Lower leg skin (tissue), 4 donors: Measurements from ENCODE around the gene REV3L. TPM values are rescaled to one million over a fixed set of nuclear protein-coding genes. Genes with fewer than 3 reads are reported as not detected.

Experiments used
- DNase-seq, 2 donors: peaks; one replicate each; pipeline ENCODE4 v3.0.0-alpha.2; 2019; ENCODE audit warnings: low spot score in 2 of 2
- H3K4me3 ChIP-seq: fragments of 200-600 bp; sonication (generic); 2 replicates; pipeline ENCODE4 v1.5.1; 2017; ENCODE audit warnings: mild to moderate bottlenecking, low read depth; ENCODE audit not compliant: poor library complexity, severe bottlenecking
- POLR2A ChIP-seq, 2 donors: fragments of 450-650 bp; IDR thresholded peaks; one replicate each; pipeline ENCODE4 v1.6.1; 2016 to 2017; ENCODE audit warnings: antibody characterized with exemption in 2 of 2, mild to moderate bottlenecking in 1 of 2, moderate library complexity in 1 of 2
- WGBS, 2 donors: methylation state at CpG; one replicate each; pipeline ENCODE4 v1.1.5; 2018; 5-methylcytosine and 5-hydroxymethylcytosine counted together
- intact Hi-C: fragments of 100-400 bp; cut with DNase I; formaldehyde crosslinking; loops from one replicate; pipeline ENCODE4 v1.15.0; 2023; ENCODE audit warnings: low total_unique reads
- total RNA-seq, 4 donors: library from RNA; depleted of rRNA; stranded (reverse); fragments of >200 nt; gene quantifications; one replicate each; pipeline ENCODE4 v1.1.0, GENCODE V29; 2016
- TF ChIP-seq, protein P1 (sequence below), 3 donors: fragments of 450-650 bp; IDR thresholded peaks; one replicate each; pipeline ENCODE4 v1.5.1; 2016; ENCODE audit warnings: antibody characterized with exemption in 3 of 3, mild to moderate bottlenecking in 3 of 3, moderate library complexity in 2 of 3

Gene REV3L
- total RNA-seq, 4 donors from 2014 or later = 25.9 to 45.9 (median 28.6) TPM

DNA sequence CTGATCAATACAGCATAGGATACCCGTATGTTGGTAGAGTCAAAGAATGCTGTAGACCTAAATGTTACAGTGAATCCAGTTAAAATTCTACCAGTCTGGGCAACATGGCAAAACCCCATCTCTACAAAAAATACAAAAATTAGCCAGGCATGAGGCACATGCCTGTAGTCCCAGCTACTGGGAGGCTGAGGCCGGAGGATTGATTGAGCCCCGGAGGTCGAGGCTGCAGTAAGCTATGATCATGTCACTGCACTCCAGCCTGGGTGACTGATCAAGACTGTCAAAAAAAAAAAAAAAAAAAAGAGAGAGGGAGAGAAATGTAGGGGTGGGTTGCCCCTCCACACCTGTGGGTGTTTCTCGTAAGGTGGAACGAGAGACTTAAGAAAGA lies 228.2 kb downstream of the REV3L start:
- H3K4me3 ChIP-seq = no peak overlapping the region
- no peak for TF ChIP-seq POLR2A (IDR thresholded peaks at IDR 0.05)
- 83 to 93% methylated on average over 6 of the region's 6 CpGs for WGBS, 2 donors
- no peak for DNase-seq
- intact Hi-C loops = loop anchor here (5.0 kb wide), 1 partner anchor 798 kb away; the partner anchor contains the start of gene CCN6

DNA sequence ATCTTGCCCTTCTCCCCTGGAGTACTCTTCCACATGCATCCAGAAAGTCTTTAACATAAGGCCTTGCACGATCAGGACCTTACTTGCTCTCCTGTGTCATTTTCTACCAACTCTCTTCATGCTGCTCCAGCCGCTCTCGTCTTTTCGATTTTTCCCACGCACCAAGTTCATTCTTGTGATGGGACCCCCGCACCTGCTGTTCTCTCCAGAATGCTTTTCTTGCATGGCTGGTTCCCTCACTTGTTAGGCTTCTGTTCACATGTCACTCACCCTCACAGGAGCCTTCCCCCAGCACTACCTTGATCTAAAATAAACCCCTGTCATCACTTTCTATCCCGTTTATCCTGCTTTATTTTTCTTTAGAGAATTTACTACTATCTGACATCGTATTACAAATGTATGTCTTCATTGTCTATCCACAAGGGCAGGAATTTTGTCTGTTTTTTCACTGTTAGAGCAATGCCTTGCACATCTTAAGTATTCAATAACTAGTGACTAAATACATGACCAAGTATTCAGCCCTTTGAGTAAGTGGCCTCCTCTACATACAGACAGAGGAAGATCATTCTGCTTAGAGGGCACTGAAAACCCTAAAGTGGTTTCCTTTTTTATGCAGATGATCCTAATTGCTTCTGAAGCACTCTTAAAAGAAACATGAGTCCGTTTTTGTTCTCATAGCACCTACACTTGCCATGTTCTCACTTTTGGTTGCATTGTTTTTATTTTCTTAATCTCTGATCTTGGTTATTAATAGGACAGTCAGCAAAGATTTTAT lies 228.8 kb downstream of the REV3L start:
- H3K4me3 ChIP-seq = no peak overlapping the region
- 82 to 85% methylated on average over 9 of the region's 9 CpGs for WGBS, 2 donors
- TF ChIP-seq, protein P1, sequence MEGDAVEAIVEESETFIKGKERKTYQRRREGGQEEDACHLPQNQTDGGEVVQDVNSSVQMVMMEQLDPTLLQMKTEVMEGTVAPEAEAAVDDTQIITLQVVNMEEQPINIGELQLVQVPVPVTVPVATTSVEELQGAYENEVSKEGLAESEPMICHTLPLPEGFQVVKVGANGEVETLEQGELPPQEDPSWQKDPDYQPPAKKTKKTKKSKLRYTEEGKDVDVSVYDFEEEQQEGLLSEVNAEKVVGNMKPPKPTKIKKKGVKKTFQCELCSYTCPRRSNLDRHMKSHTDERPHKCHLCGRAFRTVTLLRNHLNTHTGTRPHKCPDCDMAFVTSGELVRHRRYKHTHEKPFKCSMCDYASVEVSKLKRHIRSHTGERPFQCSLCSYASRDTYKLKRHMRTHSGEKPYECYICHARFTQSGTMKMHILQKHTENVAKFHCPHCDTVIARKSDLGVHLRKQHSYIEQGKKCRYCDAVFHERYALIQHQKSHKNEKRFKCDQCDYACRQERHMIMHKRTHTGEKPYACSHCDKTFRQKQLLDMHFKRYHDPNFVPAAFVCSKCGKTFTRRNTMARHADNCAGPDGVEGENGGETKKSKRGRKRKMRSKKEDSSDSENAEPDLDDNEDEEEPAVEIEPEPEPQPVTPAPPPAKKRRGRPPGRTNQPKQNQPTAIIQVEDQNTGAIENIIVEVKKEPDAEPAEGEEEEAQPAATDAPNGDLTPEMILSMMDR (IDR thresholded peaks at IDR 0.05) = no peak
- no peak for TF ChIP-seq POLR2A (IDR thresholded peaks at IDR 0.05)
- intact Hi-C loops = no loop called here
- no peak for DNase-seq

DNA sequence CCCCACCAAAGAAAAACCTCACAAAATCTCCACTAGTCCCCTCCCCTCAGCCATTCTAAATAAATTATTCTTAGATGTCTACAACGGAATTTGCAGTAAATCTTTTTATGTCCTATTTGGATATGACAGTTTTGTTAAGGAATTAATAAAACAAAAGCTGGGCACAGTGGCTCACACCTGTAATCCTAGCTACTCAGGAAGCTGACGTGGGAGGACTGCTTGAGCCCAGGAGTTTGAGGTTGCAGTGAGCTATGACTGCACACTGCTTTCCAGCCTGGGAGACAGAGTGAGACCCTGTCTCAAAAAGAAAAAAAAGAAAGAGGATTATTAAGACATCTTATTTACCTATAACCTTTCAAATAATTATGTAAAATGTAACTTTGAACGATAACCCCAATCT lies 230.3 kb downstream of the REV3L start:
- 76 to 82% methylated on average over 3 of the region's 3 CpGs for WGBS, 2 donors
- no peak for DNase-seq
- no peak overlapping the region for H3K4me3 ChIP-seq
- TF ChIP-seq, protein P1 (IDR thresholded peaks at IDR 0.05) = no peak
- intact Hi-C loops = no loop called here

DNA sequence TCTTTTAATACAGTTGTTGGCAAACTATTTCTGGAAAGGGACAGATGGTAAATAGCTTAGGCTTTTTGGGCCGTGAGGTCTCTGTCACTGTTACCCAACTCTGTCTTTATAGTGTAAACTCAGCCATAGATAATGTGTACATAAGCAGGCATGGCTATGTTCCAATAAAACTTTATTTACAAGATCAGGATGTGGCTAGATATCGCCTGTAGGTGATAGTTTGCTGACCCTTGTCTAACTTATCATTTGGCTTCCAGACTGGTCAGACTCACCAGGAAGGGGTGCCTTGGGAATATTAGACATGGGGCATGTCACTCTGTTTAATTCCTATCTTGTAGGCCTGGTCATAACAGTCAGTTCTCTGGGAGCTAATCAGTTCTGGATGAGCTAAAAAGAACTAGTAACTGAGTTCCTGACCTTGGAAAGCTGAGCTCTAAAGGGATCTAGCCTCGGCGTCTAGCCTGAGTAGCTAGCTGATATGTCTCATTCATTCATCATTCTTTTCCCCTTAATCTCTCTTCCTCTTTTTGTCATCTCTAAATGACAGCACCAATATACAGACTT lies 232.1 kb downstream of the REV3L start:
- 72 to 81% methylated on average over 4 of the region's 4 CpGs for WGBS, 2 donors
- intact Hi-C loops = no loop called here
- H3K4me3 ChIP-seq = no peak overlapping the region
- TF ChIP-seq POLR2A (IDR thresholded peaks at IDR 0.05) = no peak
- TF ChIP-seq, protein P1 (IDR thresholded peaks at IDR 0.05) = no peak
- no peak for DNase-seq

Other genes with a start within 250 kb of the REV3L start
- 10 to 100 TPM; 61.5 to 69.8 (median 64.2) TPM for gene TRAF3IP2, start 122.7 kb upstream of the REV3L start, total RNA-seq